ENCODE measurements around the gene STRADA. TPM values are rescaled to one million over a fixed set of nuclear protein-coding genes. Genes with fewer than 3 reads are reported as not detected.

STRADA gene
- total and polyA plus RNA-seq, 2 donors (not counting 3 experiments of a cell fraction or from before 2014, with no cell fraction given), result 47.0 to 53.6 TPM

- BruUV-seq (replicated peaks), result no TSS peak
- Histone ChIP-seq H2AFZ (ENCODE audit: low read depth, low read length) (no peak overlapping the region), H3K27me3 (ENCODE audit: control insufficient read depth in 2 of 2, insufficient read depth in 2 of 2, low read length in 2 of 2) (no peaks in the 10 kb centered on the region), H3K4me2 (ENCODE audit: insufficient read depth, low read length) (no peak overlapping the region), H3K27ac (ENCODE audit: insufficient read depth, low read depth, low read length) (no peak overlapping the region), H4K20me1 (replicated peaks; ENCODE audit: control insufficient read depth, extremely low read depth, insufficient read depth, low read length) (no peaks in the 10 kb centered on the region), H3K4me1 (ENCODE audit: control insufficient read depth, extremely low read depth, insufficient read depth, low read length) (no peaks in the 10 kb centered on the region), H3K9me1 (replicated peaks; ENCODE audit: control insufficient read depth, extremely low read depth, insufficient read depth, low read length) (no peaks in the 10 kb centered on the region), H3K9me3 (replicated peaks; ENCODE audit: control insufficient read depth, insufficient read depth, low read length) (no peaks in the 10 kb centered on the region), H3K4me3 (replicated peaks in 1 of 3; ENCODE audit: insufficient read depth in 1 of 3, low read depth in 1 of 3, low read length in 3 of 3) (no peak overlapping the region), H3K9ac (replicated peaks; ENCODE audit: extremely low read depth, insufficient read depth, low read length) (no peak overlapping the region), H3K36me3 (ENCODE audit: control insufficient read depth in 2 of 2, extremely low read depth in 1 of 2, insufficient read depth in 2 of 2, low read length in 2 of 2) (peaks cover 8 to 16% of the 10 kb centered on the region in 2 experiments), H3K79me2 (ENCODE audit: control insufficient read depth, insufficient read depth, low read length) (no peaks in the 10 kb centered on the region)
- ChIA-PET POLR2A (no interaction called here), CTCF (no interaction called here)
- intact Hi-C loops (cut with micrococcal nuclease), result no loop called here
- dilution Hi-C loops (cut with MboI; ENCODE audit: extremely low pct_ligation_motif_present, low sequenced_read_pairs), result no loop called here
- FAIRE-seq (no peak), DNase-seq (ENCODE audit: low read depth, low spot score) (no peak)
- no peak for TF ChIP-seq JUN (IDR thresholded peaks at IDR 0.05; ENCODE audit: borderline replicate concordance, insufficient read depth, insufficient read length, low read depth)
- TF ChIP-seq POLR2AphosphoS5 (IDR thresholded peaks at IDR 0.05; ENCODE audit: insufficient read depth, low read depth, low read length), result no peak
- no peak for TF ChIP-seq CTCF (IDR thresholded peaks at IDR 0.05; ENCODE audit: extremely low read depth in 1 of 2, insufficient read depth in 1 of 2, low read depth in 1 of 2, low read length in 2 of 2)
- TF ChIP-seq FOS (IDR thresholded peaks at IDR 0.05; ENCODE audit: borderline replicate concordance, insufficient read depth, low read length), result no peak
- TF ChIP-seq POLR2A (IDR thresholded peaks at IDR 0.05; ENCODE audit: low read depth, low read length), result no peak
- TF ChIP-seq MYC (IDR thresholded peaks at IDR 0.05; ENCODE audit: low read depth, low read length), result no peak
- TF ChIP-seq EZH2 (IDR thresholded peaks at IDR 0.05; ENCODE audit: borderline replicate concordance, low read depth, low read length, severe bottlenecking), result no peak
- no peak for TF ChIP-seq GATA2 (IDR thresholded peaks at IDR 0.05; ENCODE audit: insufficient read depth, insufficient read length, low read depth, low read length)
- TF ChIP-seq MAX (IDR thresholded peaks at IDR 0.05; ENCODE audit: insufficient read depth, insufficient read length), result no peak
These were observed 88.5 kb downstream of the STRADA start for GRCh38 chr17:63653050-63653449.

Other genes starting within 250 kb of the STRADA start
- gene KCNH6, start 218.4 kb downstream of the STRADA start, total RNA-seq, result not detected in 2 replicates
- 0.07 and 0.13 TPM in 2 replicates for gene KCNH6, start 218.4 kb downstream of the STRADA start, polyA plus RNA-seq
- 89.6 and 100 TPM in 2 replicates for gene DCAF7, start 191.3 kb downstream of the STRADA start, total RNA-seq
- gene DCAF7, start 191.3 kb downstream of the STRADA start, polyA plus RNA-seq, result 82.8 and 88.2 TPM in 2 replicates
- gene TACO1, start 140.9 kb downstream of the STRADA start, total RNA-seq, result 26.1 and 31.7 TPM in 2 replicates
- 23.9 and 24.7 TPM in 2 replicates for gene TACO1, start 140.9 kb downstream of the STRADA start, polyA plus RNA-seq
- 81.0 and 91.4 TPM in 2 replicates for gene MAP3K3, start 119.4 kb downstream of the STRADA start, total RNA-seq
- 47.4 and 56.6 TPM in 2 replicates for gene MAP3K3, start 119.4 kb downstream of the STRADA start, polyA plus RNA-seq
- gene LIMD2, start 41.7 kb downstream of the STRADA start, total RNA-seq, result 69.0 TPM in 2 replicates
- 83.9 and 99.9 TPM in 2 replicates for gene LIMD2, start 41.7 kb downstream of the STRADA start, polyA plus RNA-seq
- gene CCDC47, start 31.8 kb upstream of the STRADA start, total RNA-seq, result 73.9 and 76.5 TPM in 2 replicates
- 13.7 and 21.7 TPM in 2 replicates for gene CCDC47, start 31.8 kb upstream of the STRADA start, polyA plus RNA-seq
- gene DDX42, start 32.4 kb upstream of the STRADA start, total RNA-seq, result 111 and 124 TPM in 2 replicates
- 36.8 and 48.1 TPM in 2 replicates for gene DDX42, start 32.4 kb upstream of the STRADA start, polyA plus RNA-seq
- 179 TPM in 2 replicates for gene PSMC5, start 85.6 kb upstream of the STRADA start, total RNA-seq
- gene PSMC5, start 85.6 kb upstream of the STRADA start, polyA plus RNA-seq, result 170 and 236 TPM in 2 replicates
- 50.2 and 60.2 TPM in 2 replicates for gene FTSJ3, start 85.9 kb upstream of the STRADA start, total RNA-seq
- 27.3 and 42.1 TPM in 2 replicates for gene FTSJ3, start 85.9 kb upstream of the STRADA start, polyA plus RNA-seq
- gene SMARCD2, start 100.9 kb upstream of the STRADA start, total RNA-seq, result 50.3 and 51.2 TPM in 2 replicates
- gene SMARCD2, start 100.9 kb upstream of the STRADA start, polyA plus RNA-seq, result 55.7 and 62.8 TPM in 2 replicates
- not detected in 2 replicates for gene CSH2, start 131.9 kb upstream of the STRADA start, total RNA-seq
- gene CSH2, start 131.9 kb upstream of the STRADA start, polyA plus RNA-seq, result not detected in 2 replicates
- gene GH2, start 140.1 kb upstream of the STRADA start, total RNA-seq, result not detected in 2 replicates
- gene GH2, start 140.1 kb upstream of the STRADA start, polyA plus RNA-seq, result not detected in 2 replicates
- not detected in 2 replicates for gene CSH1, start 154.8 kb upstream of the STRADA start, total RNA-seq
- gene CSH1, start 154.8 kb upstream of the STRADA start, polyA plus RNA-seq, result not detected in 2 replicates
- not detected in 2 replicates for gene CSHL1, start 169.5 kb upstream of the STRADA start, total RNA-seq
- gene CSHL1, start 169.5 kb upstream of the STRADA start, polyA plus RNA-seq, result not detected in 2 replicates
- gene GH1, start 177.0 kb upstream of the STRADA start, total RNA-seq, result not detected in 2 replicates
- gene GH1, start 177.0 kb upstream of the STRADA start, polyA plus RNA-seq, result not detected in 2 replicates
- gene CD79B, start 190.5 kb upstream of the STRADA start, total RNA-seq, result 0.60 and 2.1 TPM in 2 replicates
- 2.2 and 3.9 TPM in 2 replicates for gene CD79B, start 190.5 kb upstream of the STRADA start, polyA plus RNA-seq
- gene SCN4A, start 231.1 kb upstream of the STRADA start, total RNA-seq, result 0.40 TPM in 1 of 2 replicates, not detected in the other
- 0.01 and 0.02 TPM in 2 replicates for gene SCN4A, start 231.1 kb upstream of the STRADA start, polyA plus RNA-seq

Measured in endothelial cell of umbilical vein (primary cell).